K562 (cell line): ENCODE results near the gene ULK3. TPM values are rescaled to one million over a fixed set of nuclear protein-coding genes. Genes with fewer than 3 reads are reported as not detected.

Experiments used
- ASH1L ChIP-seq: fragments of 450-650 bp; IDR thresholded peaks from 2 replicates; pipeline ENCODE4 v1.6.1; 2018; ENCODE audit warnings: borderline replicate concordance, mild to moderate bottlenecking, low read depth; ENCODE audit not compliant: partially characterized antibody
- ATF6 ChIP-seq: sonication (generic); formaldehyde crosslinking; IDR thresholded peaks from 2 replicates; pipeline ENCODE4 v1.4.0; 2020; ENCODE audit warnings: mild to moderate bottlenecking, missing genetic modification reagents
- BRF1 ChIP-seq: IDR thresholded peaks from 3 replicates; pipeline ENCODE4 v1.6.1; 2011; ENCODE audit warnings: borderline replicate concordance, mild to moderate bottlenecking; ENCODE audit not compliant: insufficient read length; ENCODE audit errors: extremely low read depth
- CEBPG ChIP-seq, 3 experiments: fragments of 200-800 bp in 1 of 3; sonication (Bioruptor generic) in 1 of 3; sonication (generic) in 1 of 3; formaldehyde crosslinking in 1 of 3; IDR thresholded peaks in 2 of 3; conservative IDR thresholded peaks in 1 of 3; 2 replicates each; pipeline versions ENCODE4 v1.6.1 to v1.8.0; 2016 to 2022; ENCODE audit warnings: missing compliant biosample characterization in 2 of 3, missing genetic modification characterization in 2 of 3, mild to moderate bottlenecking in 1 of 3, missing genetic modification reagents in 1 of 3
- EP400 ChIP-seq: fragments of 450-650 bp; IDR thresholded peaks from 2 replicates; pipeline ENCODE4 v1.6.1; 2017; ENCODE audit warnings: antibody characterized with exemption, mild to moderate bottlenecking, moderate library complexity
- HMG20B ChIP-seq: fragments of 250-450 bp; sonication (Bioruptor Pico); IDR thresholded peaks from 2 replicates; pipeline ENCODE4 v1.5.0; 2021; ENCODE audit warnings: mild to moderate bottlenecking
- IRF9 ChIP-seq: fragments of 450-650 bp; IDR thresholded peaks from 2 replicates; pipeline ENCODE4 v1.6.1; 2016; ENCODE audit warnings: missing biosample characterization, missing genetic modification characterization
- POLR2H ChIP-seq: IDR thresholded peaks from 2 replicates; pipeline ENCODE4 v1.6.1; 2016; ENCODE audit warnings: missing genetic modification characterization, low read depth, mild to moderate bottlenecking, control low read depth, missing compliant biosample characterization, moderate library complexity
- PTTG1 ChIP-seq: fragments of 450-650 bp; IDR thresholded peaks from 2 replicates; pipeline ENCODE4 v1.6.1; 2016; ENCODE audit warnings: low read depth, mild to moderate bottlenecking, missing genetic modification characterization, missing compliant biosample characterization
- RBM15 ChIP-seq: fragments of 200-400 bp; formaldehyde crosslinking; IDR thresholded peaks from 2 replicates; pipeline ENCODE4 v1.6.1; 2018; ENCODE audit warnings: mild to moderate bottlenecking, low read length, moderate library complexity; ENCODE audit not compliant: insufficient read depth
- RNF2 ChIP-seq: sonication (generic); IDR thresholded peaks from 2 replicates; pipeline ENCODE4 v1.6.1; 2016
- SMARCE1 ChIP-seq: fragments of 450-650 bp; IDR thresholded peaks from 2 replicates; pipeline ENCODE4 v1.7.1; 2016; ENCODE audit warnings: mild to moderate bottlenecking
- SP1 ChIP-seq: sonication (generic); formaldehyde crosslinking; IDR thresholded peaks from 2 replicates; pipeline ENCODE4 v1.8.1; 2022; ENCODE audit warnings: mild to moderate bottlenecking, missing genetic modification reagents
- SRSF1 ChIP-seq: fragments of 200-400 bp; formaldehyde crosslinking; IDR thresholded peaks from 2 replicates; pipeline ENCODE4 v1.6.1; 2017; ENCODE audit warnings: mild to moderate bottlenecking, low read depth, low read length, moderate library complexity
- TAF7 ChIP-seq: fragments of 450-650 bp; IDR thresholded peaks from 2 replicates; pipeline ENCODE4 v1.6.1; 2016; ENCODE audit warnings: missing genetic modification characterization, missing compliant biosample characterization
- TAL1 ChIP-seq: fragments of 450-650 bp; IDR thresholded peaks from 2 replicates; pipeline ENCODE4 v1.6.1; 2016; ENCODE audit warnings: mild to moderate bottlenecking
- ZBTB9 ChIP-seq: fragments of 450-650 bp; formaldehyde crosslinking; IDR thresholded peaks from 2 replicates; pipeline ENCODE4 v1.4.0; 2020; ENCODE audit warnings: mild to moderate bottlenecking, moderate library complexity
- ZFX ChIP-seq: sonication (generic); formaldehyde crosslinking; IDR thresholded peaks from 2 replicates; pipeline ENCODE4 v1.8.0; 2022; ENCODE audit warnings: mild to moderate bottlenecking, missing genetic modification reagents, moderate library complexity
- ZHX1 ChIP-seq: fragments of 150-350 bp; conservative IDR thresholded peaks from 2 replicates; pipeline ENCODE4 v1.6.1; 2014; ENCODE audit warnings: low read length
- ZNF175 ChIP-seq: fragments of 200-800 bp; sonication (Bioruptor generic); IDR thresholded peaks from 2 replicates; pipeline ENCODE4 v1.6.1; 2016; ENCODE audit warnings: low read depth, mild to moderate bottlenecking, missing genetic modification characterization, missing compliant biosample characterization
- ZNF445 ChIP-seq: fragments of 250-450 bp; sonication (Bioruptor Pico); IDR thresholded peaks from 2 replicates; pipeline ENCODE4 v1.4.0; 2020; ENCODE audit warnings: low read depth, mild to moderate bottlenecking, moderate library complexity
- ZNF584 ChIP-seq: fragments of 200-800 bp; sonication (Bioruptor generic); IDR thresholded peaks from 2 replicates; pipeline ENCODE4 v1.6.1; 2016; ENCODE audit warnings: low read depth, mild to moderate bottlenecking, missing genetic modification characterization, missing compliant biosample characterization
- polyA plus RNA-seq, 8 experiments: library from polyadenylated mRNA; depleted of rRNA in 4 of 8; stranded (reverse) in 5 of 8; unstranded in 3 of 8; fragments of >200 nt; fragmentation: Nextera tagmentation in 2 of 8; fragmentation: Illumina TruSeq in 1 of 8; extraction: Ambion mirVana in 2 of 8; extraction: Trizol in 1 of 8; gene quantifications; 2 replicates each; pipeline versions ENCODE4 v1.2.1 to v1.2.3, GENCODE V29; 2011 to 2014; ENCODE audit warnings: inconsistent platforms in 1 of 8, missing spikeins in 1 of 8
- total RNA-seq, 7 experiments: library from RNA; depleted of rRNA in 6 of 7; stranded (reverse); fragments of >200 nt in 6 of 7; fragmentation: Illumina TruSeq in 2 of 7; extraction: Trizol in 2 of 7; gene quantifications; 2 replicates each; pipeline versions ENCODE4 v1.2.1 to v1.2.3, GENCODE V29; 2011 to 2021; ENCODE audit warnings: low replicate concordance in 1 of 7

ULK3 gene
- total and polyA plus RNA-seq, 9 of the 15 experiments (the other 6 are each of a cell fraction or from before 2014, with no cell fraction given), result 0.68 to 68.0 (median 34.9) TPM

- no peak for TF ChIP-seq SRSF1
- TF ChIP-seq ZHX1, result no peak
- TF ChIP-seq ASH1L, result no peak
- peak; percentile 50; the same call in 1 of the 2 replicates for TF ChIP-seq CEBPG (CRISPR knock-in tag; IDR thresholded peaks at IDR 0.05)
- no peak for TF ChIP-seq CEBPG (tag; conservative IDR thresholded peaks at IDR 0.05 in 1 of 2, IDR thresholded peaks at IDR 0.05 in 1 of 2)
- TF ChIP-seq ATF6 (CRISPR knock-in tag), result no peak
- TF ChIP-seq ZNF175 (CRISPR knock-in tag), result no peak
- no peak for TF ChIP-seq EP400
- no peak for TF ChIP-seq SP1 (CRISPR knock-in tag)
- no peak for TF ChIP-seq TAF7 (tag)
- no peak for TF ChIP-seq RNF2
- no peak for TF ChIP-seq TAL1
- no peak for TF ChIP-seq POLR2H (tag)
- no peak for TF ChIP-seq HMG20B (CRISPR knock-in tag)
- TF ChIP-seq ZFX (CRISPR knock-in tag), result no peak
- TF ChIP-seq IRF9 (tag), result no peak
- no peak for TF ChIP-seq SMARCE1
- no peak for TF ChIP-seq RBM15
- no peak for TF ChIP-seq BRF1
- TF ChIP-seq PTTG1 (tag), result no peak
- TF ChIP-seq ZNF584 (CRISPR knock-in tag), result no peak
- TF ChIP-seq ZBTB9 (CRISPR knock-in tag), result no peak
- TF ChIP-seq ZNF445 (CRISPR knock-in tag), result no peak
Observed at GRCh38 chr15:74873756-74874424, 30.9 kb upstream of the ULK3 start (continued).
